Measurements from ENCODE around the gene MEAK7.

DNA sequence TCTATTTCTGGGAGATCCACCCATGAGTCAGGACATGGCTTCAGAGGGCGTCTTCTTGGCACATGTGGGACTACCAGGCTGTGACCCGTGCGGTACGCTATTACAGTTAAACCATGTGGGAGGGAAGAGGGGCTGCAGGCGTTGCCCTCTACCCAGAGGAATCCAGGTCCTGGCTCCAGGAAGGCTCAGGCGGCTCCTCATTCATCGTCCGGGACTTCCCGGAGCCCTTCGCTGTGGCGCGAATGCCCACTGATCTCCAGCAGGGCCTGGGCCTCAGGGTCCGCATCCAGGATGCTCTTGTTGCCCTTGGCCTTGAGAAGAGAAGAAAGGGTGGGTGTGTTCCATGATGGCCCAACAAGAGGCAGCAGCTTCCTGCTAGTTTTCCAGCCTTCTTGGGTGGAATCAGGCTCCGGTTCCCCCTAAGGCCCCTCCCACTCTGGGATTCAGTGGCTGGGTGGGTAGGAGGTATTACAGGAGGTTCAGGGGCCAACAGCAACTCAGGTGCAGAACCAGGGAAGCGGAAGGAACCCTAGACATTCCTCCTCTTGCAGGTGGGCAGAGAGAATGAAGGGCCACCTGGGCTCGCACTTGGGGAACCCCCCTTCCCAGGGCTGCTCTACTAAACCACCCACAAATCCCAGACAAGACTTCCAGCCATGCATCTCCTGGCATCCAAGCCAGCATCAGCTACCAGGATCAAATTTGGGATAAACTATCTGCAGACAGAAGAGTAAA, 24.6 kb downstream of the MEAK7 start:
- no peak for TF ChIP-seq POLR2A (IDR thresholded peaks at IDR 0.05)
- TF ChIP-seq, protein P1, sequence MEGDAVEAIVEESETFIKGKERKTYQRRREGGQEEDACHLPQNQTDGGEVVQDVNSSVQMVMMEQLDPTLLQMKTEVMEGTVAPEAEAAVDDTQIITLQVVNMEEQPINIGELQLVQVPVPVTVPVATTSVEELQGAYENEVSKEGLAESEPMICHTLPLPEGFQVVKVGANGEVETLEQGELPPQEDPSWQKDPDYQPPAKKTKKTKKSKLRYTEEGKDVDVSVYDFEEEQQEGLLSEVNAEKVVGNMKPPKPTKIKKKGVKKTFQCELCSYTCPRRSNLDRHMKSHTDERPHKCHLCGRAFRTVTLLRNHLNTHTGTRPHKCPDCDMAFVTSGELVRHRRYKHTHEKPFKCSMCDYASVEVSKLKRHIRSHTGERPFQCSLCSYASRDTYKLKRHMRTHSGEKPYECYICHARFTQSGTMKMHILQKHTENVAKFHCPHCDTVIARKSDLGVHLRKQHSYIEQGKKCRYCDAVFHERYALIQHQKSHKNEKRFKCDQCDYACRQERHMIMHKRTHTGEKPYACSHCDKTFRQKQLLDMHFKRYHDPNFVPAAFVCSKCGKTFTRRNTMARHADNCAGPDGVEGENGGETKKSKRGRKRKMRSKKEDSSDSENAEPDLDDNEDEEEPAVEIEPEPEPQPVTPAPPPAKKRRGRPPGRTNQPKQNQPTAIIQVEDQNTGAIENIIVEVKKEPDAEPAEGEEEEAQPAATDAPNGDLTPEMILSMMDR (IDR thresholded peaks at IDR 0.05 in 4 of 5, conservative IDR thresholded peaks at IDR 0.05 in 1 of 5): no peak

All from gastrocnemius medialis (tissue), 4 donors.